HFF-Myc (cell line): ENCODE results near the gene SMCHD1.

Source experiments
- DNase-seq: peaks from one replicate; pipeline ENCODE4 v3.0.0-alpha.2; 2011; ENCODE audit warnings: low read depth; ENCODE audit errors: extremely low read depth
- H3K4me3 ChIP-seq: replicated peaks from 2 replicates; pipeline ENCODE4 v1.5.1; 2011; ENCODE audit warnings: low read depth, mild to moderate bottlenecking, control low read depth, low read length
- CTCF ChIP-seq: IDR thresholded peaks from 2 replicates; pipeline ENCODE4 v1.5.1; 2012; ENCODE audit warnings: mild to moderate bottlenecking, low read depth, low read length, control low read depth; ENCODE audit errors: missing control alignments

SMCHD1 gene

GRCh38 chr18:2714140-2714539 lies 58.6 kb downstream of the SMCHD1 start:
- no peak overlapping the region for H3K4me3 ChIP-seq
- no peak for TF ChIP-seq CTCF
- DNase-seq = no peak

- no peak for DNase-seq
- H3K4me3 ChIP-seq = no peak overlapping the region
- no peak for TF ChIP-seq CTCF
Observed at GRCh38 chr18:2715990-2716389, 60.5 kb downstream of the SMCHD1 start.

- no peak overlapping the region for H3K4me3 ChIP-seq
- TF ChIP-seq CTCF = no peak
- no peak for DNase-seq
Observed at GRCh38 chr18:2716394-2717326, 61.1 kb downstream of the SMCHD1 start.

- no peak for DNase-seq
- H3K4me3 ChIP-seq = no peak overlapping the region
- no peak for TF ChIP-seq CTCF
Observed at GRCh38 chr18:2717407-2717806, 61.9 kb downstream of the SMCHD1 start.

- no peak overlapping the region for H3K4me3 ChIP-seq
- DNase-seq = no peak
- no peak for TF ChIP-seq CTCF
Observed at GRCh38 chr18:2719040-2719439, 63.5 kb downstream of the SMCHD1 start.

GRCh38 chr18:2723207-2723606 lies 67.7 kb downstream of the SMCHD1 start:
- no peak overlapping the region for H3K4me3 ChIP-seq
- no peak for DNase-seq
- no peak for TF ChIP-seq CTCF
